GM19035 (cell line): ENCODE results near the gene BCL7A.
"Not testable (repeated sequence)": the region's sequence is repeated elsewhere in the genome, so short reads cannot be mapped to it uniquely, and the experiment has no call there.

Source experiments
- ATAC-seq: cut with Tn5 transposase; IDR thresholded peaks from one replicate; pipeline ENCODE4 v1.9.1; 2021; ENCODE audit not compliant: unreplicated experiment

The BCL7A gene

GRCh38 chr12:122024132-122024785, 2.6 kb downstream of the BCL7A start:
- no peak for ATAC-seq

GRCh38 chr12:122026706-122027333, 5.1 kb downstream of the BCL7A start:
- ATAC-seq: no peak

GRCh38 chr12:122028165-122028904, 6.7 kb downstream of the BCL7A start:
- ATAC-seq: no peak

DNA sequence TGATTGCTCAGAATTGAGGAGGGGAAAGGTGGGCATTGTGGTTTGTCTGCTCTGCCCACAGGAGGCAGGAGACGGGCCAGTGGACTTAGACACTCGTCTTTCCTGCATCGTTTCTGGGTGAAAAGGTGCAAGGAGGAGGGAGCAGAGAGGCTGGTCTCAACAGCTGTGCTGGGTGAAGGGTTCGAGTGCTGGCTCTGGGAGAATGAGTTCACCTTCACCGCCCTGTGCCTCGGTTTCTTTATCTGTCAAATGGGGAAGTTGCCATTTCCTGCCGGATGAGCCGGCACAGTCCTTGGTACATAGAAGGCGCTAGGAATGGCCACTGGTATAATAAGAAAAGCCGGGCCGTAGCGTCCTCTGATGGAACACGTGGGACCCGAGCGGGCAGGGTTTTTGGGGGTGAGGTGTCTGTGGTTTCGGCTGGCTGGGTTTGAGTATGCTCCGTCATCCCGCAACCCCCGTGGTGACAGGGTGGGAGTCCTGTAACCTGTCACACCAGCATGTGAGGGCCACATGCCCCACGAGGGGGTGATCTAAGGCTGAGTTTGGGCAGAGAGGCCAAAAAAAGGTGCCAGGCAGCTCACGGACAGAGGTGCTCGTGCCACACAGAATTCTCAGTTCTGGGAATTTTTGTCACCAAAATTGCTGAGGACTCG, 7.3 kb downstream of the BCL7A start:
- no peak for ATAC-seq

- ATAC-seq: no peak
Measured at GRCh38 chr12:122029620-122030423, 8.1 kb downstream of the BCL7A start.

DNA sequence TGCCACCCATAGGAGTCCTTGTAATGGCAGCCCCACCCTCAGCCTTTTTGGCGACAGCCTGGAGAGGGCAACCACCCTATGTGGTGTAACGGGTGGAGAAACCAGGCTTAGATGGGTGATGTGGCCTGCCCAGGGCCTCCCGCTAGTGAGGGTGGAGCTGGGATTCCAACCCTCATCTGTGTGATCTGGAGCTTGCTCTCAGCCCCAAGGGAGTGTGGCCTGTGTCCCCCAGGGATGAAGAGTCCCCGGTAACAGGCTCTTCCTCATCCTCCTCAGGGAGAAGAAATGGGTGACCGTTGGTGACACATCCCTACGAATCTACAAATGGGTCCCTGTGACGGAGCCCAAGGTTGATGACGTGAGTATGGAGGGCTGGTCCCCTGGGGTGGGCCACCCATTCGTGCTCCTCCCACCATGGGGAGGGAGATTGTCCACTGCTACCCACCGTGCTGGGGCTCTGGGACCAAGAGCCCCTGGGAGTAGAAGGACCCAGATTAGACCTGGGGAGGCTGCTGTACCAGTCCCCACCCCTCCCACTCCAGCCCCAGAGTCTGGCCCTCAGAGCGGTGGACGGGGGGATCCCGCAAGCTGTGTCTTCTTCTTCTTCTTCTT, 8.8 kb downstream of the BCL7A start:
- no peak for ATAC-seq

DNA sequence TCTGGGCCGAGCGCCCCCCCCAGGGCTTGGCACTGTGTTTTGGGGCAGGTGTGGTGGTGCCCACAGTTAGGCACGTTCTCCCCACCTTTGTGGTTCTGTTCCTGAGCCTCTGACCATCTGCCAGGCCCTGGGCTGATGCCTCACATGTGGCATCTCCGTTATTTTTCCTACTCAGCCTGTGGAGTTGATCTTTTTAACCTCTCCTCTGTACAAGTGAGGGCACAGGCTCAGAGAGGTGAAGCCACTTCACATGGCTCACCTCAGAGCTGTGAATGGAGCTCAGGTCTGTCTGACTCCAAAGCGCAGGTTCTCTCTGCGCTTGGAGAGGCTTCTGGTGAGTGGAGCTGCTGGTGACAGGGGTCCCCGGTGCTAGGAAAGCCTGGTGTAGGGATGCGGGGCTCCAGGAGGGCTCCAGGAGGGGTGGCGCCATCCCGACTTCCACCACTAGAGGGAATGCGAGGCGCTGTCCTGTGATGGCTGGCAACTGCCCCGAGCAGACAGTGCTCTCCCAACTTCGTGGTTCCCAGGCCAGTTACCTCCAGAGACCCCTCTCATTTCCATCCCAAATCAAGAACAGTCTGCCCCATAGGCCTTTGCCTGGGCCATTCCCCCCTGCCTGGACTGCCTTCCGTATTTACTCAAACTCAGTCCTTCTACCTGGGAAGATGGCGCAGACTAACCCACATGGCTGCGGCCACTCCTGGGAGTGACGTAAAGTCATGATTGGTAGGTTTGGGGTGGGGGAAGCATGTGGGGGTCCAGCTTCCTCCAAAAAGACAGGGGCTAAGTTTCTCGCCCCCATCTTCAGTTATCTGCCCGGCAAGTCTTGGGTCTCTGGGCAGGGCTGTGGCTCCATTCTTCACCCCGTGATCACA, 9.9 kb downstream of the BCL7A start:
- ATAC-seq: no peak

DNA sequence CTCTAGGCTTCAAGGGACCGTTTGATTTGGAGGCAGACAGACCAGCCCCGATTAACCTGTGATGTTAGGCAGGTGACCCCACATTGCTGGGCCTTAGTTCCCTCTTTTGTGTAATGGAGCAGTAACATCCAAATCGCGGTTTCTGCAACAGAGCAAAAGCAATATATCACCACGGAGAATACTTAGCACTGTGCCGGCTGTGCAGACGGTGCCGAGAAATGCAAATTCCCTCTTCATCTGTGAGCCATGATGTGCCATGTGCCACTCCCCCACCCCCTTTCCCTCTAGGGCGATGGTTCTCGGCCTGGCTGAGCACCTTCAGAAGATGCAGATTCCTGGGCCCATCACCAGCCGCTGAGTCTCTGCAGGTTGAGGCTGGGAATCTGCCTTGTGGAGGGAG, 10.9 kb downstream of the BCL7A start:
- ATAC-seq: no peak

- no peak for ATAC-seq
Measured at GRCh38 chr12:122035292-122035691, 13.6 kb downstream of the BCL7A start.

- ATAC-seq: no peak
Measured at GRCh38 chr12:122036153-122036552, 14.5 kb downstream of the BCL7A start.

DNA sequence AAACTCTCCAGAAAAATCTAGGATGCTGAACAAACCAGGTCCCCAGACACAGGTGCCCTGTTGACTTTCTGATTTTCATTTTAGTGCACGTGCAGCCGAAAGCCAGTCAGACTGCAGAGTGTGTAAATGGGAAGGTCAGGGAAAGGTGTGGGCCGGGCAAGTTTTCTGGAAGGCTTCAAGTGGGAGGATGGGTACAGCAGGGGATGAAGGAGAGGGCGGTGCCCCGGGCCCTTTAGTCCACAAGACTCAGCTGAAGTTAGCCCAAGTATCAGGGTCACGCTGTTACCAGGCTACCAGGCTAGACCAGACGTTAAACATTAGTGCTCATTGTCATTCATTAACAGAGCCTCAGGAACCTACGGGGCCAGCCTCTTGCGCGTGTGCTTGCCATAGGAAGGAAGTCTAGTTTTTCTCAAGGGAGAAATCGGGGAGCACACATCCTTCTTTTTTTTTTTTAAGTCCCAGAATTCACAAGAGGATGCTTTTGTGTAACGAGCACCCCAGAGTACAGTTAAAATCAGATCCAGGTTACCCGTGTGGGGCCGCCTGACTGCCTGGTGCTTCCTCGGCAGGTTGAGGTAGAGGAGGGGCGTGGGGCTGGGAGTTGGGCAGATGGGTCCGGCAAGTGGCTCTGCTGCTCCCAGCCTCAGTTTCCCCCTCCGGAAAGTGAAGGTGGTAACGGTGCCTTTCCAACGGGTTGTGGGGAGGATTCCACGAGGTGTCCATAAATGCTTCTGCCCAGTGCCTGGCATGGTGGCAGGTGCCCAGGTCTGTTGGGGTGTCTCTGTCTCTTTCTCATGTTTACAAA, 19.1 kb downstream of the BCL7A start:
- ATAC-seq: no peak

GRCh38 chr12:122041458-122041857, 19.8 kb downstream of the BCL7A start:
- not testable (repeated sequence) for ATAC-seq

DNA sequence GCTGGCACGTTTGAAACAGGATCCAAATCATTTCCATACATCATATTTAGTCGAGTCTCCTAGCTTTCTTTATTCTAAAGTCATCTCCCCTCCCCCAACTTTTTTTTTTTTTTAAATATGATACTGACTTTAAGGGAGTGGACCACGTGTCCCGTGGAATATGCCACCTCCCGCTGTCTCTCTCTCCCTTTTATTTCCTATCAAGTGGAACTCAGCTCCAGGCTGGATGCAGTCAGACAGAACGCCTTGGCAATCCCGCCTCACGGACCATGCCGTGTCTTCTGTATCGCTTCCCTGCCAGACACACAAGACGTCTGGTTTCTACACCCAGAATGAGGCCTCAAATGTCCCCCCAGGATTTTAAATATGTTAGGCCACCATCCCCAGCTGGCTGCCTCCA, 21.2 kb downstream of the BCL7A start:
- no peak for ATAC-seq

GRCh38 chr12:122043476-122043875, 21.8 kb downstream of the BCL7A start:
- no peak for ATAC-seq

DNA sequence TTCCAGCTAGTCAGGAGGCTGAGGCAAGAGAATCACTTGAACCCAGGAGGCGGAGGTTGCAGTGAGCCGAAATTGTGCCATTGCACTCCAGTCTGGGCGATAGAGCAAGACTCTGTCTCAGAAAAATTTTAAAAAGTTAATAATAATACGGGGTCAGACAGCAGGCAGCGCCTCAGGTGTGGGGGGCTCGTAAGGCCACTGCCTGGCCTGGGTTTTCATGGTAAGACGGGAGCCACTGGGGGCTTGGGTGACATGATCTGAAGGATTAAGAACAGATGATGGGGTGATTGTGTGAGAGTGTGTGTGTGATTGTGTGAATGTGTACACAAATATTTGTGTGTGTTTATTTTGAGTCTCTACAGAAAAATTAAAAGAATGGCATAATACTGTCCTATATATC, 23.6 kb downstream of the BCL7A start:
- ATAC-seq: no peak

DNA sequence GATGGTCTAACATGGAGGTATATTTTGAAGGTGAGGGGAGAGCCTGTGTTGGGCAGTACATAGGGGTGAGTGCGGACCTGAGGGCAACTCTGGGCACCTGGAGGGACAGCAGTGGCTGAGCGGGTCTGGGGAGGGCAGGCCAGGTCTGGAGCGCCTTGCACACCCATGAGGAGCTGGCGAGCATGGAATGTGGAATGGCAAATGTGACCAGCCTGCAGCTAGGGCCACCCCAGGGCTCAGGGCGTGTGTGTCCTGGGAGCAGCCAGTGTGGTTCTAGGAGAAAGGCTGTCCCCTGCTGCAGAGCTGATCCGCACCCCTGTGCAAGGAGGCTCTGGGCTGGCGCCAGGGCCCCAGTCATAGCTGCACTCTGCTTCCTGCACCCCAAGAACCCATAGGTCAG, 24.5 kb downstream of the BCL7A start:
- ATAC-seq: no peak

GRCh38 chr12:122048151-122048550, 26.5 kb downstream of the BCL7A start:
- ATAC-seq: no peak

DNA sequence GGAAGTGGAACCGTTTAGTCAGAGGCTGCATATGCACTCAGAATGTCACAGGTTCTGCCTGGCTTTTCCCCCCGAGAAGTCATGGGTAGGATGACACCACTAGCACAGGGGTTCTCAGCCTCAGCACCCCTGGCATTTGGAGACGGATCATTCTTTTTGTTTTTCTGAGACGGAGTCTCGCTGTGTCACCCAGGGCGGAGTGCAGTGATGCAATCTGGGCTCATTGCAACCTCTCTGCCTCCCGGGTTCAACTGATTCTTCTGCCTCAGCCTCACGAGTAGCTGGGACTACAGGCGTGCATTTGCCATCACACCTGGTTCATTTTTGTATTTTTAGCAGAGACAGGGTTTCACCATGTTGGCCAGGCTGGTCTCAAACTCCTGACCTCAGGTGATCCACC, 28.1 kb downstream of the BCL7A start:
- ATAC-seq: no peak

- no peak for ATAC-seq
Measured at GRCh38 chr12:122050706-122051105, 29.0 kb downstream of the BCL7A start.
